NCI-H187 (cell line): ENCODE measurements around the gene TMEM222.

ENCODE experiments used
- DNase-seq, 2 experiments: peaks; one replicate each; lab custom pipeline; 2025; lab: John Stamatoyannopoulos, UW

Gene TMEM222

GRCh38 chr1:27342391-27342777 is 20.4 kb downstream of the TMEM222 start:
- peak in 1 of 2 experiments; percentile 11 for DNase-seq

- DNase-seq = peak; percentile 44 to 51
These were observed 21.0 kb downstream of the TMEM222 start for GRCh38 chr1:27342778-27343638.

GRCh38 chr1:27343639-27344025 is 21.7 kb downstream of the TMEM222 start:
- DNase-seq = no peak

GRCh38 chr1:27345272-27345671 is 23.3 kb downstream of the TMEM222 start:
- no peak for DNase-seq

- DNase-seq = no peak
These were observed 24.4 kb downstream of the TMEM222 start for GRCh38 chr1:27346357-27346756.

GRCh38 chr1:27346991-27347624 is 25.1 kb downstream of the TMEM222 start:
- DNase-seq = no peak

GRCh38 chr1:27348861-27349783 is 27.2 kb downstream of the TMEM222 start:
- peak; percentile 57 to 82 for DNase-seq

DNA sequence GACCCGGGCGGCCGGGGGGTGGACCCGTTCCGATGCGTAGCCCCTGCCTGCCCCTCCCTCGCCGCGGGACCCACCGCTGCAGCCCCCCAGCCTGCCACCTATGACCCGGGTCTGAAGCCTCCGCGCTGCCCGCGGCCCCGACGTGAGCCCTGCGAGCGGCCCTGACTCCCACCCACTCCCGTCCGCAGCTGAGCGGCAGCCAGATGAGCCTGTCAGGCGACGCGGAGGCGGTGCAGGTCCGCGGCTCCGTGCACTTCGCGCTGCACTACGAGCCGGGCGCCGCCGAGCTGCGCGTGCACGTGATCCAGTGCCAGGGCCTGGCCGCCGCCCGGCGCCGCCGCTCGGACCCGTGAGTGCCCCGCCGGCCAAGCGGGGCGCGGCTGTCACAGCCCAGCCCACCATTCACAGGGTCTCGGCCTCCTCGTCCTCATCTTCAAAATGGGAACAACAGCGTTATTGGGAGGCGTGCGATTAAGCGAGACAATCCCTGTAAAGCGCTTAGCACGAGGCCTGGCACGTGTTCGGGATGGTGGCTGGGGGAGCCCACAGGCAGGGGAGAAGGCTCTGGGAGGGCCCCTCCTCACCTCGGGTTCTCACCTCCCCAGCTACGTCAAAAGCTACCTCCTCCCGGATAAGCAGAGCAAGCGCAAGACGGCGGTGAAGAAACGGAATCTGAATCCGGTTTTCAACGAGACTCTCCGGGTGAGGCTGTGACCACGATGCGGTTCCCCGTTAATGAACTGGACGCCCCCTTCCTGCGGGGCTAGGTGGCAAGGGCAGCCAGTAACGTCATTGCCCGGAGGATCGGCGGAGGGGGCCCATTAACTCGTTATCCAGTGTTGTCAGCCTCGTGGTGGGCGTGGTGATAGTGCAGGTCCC is 28.1 kb downstream of the TMEM222 start:
- DNase-seq = peak; percentile 57 to 68

GRCh38 chr1:27350663-27351540 is 28.9 kb downstream of the TMEM222 start:
- no peak for DNase-seq

GRCh38 chr1:27351541-27352107 is 29.7 kb downstream of the TMEM222 start:
- no peak for DNase-seq

DNA sequence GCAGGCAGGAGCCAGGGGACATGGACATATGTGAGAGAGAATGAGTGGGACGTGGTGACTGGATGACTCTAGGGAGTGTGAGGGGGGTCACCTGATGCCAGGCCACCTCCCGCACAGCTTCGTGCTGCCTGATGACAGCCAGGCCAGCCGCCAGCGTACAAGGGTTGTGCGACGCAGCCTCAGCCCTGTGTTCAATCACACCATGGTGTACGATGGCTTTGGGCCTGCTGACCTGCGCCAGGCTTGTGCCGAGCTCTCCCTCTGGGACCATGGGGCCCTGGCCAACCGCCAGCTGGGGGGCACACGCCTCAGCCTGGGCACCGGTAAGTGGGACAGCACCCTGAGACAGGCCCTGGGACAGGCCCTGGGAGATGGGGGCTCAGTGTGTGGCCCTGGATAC is 31.2 kb downstream of the TMEM222 start:
- DNase-seq = no peak

- no peak for DNase-seq
These were observed 31.7 kb downstream of the TMEM222 start for GRCh38 chr1:27353629-27354028.

GRCh38 chr1:27355683-27356082 is 33.7 kb downstream of the TMEM222 start:
- DNase-seq = no peak

- DNase-seq = no peak
These were observed 34.3 kb downstream of the TMEM222 start for GRCh38 chr1:27356277-27356618.

- DNase-seq = no peak
These were observed 34.8 kb downstream of the TMEM222 start for GRCh38 chr1:27356619-27357280.

DNA sequence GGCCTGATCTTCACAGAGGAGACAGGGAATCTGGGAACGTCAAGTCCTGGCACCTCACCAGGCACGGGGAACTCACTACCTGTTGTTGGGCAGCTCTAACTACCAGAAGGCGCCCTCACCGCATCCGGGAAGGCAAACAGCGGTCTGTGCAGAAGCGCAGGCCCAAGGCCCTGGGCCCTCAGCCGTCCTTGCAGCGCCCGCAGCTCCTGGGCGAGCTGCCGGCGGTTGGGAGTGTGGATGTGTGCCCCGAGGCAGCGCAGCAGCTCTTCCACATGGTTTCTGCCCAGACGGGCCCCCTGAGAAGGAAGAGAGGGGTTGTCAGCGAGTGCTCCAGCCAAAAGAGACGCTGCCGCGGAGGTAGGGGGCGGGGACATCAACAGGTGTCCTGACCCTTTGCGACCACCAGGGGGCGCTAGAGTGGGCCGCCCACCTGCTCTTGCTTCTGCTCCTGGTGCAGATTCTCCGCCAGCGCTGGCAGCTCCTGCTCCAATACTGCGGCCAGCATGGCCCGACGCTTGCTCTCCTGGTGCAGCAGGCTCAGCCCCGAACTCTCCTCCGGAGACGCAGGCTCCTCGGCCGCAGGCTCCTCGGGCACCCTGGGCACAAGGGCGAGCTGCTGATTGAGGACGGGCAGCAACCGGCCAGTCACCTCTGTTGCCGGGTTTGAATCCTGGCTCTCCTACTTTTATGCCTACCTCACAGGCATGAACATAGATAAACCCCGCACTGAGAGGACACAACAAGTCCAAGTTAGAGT is 35.5 kb downstream of the TMEM222 start:
- peak; percentile 23 to 42 for DNase-seq

- DNase-seq = no peak
These were observed 36.3 kb downstream of the TMEM222 start for GRCh38 chr1:27358038-27358927.

GRCh38 chr1:27358928-27359313 is 37.0 kb downstream of the TMEM222 start:
- no peak for DNase-seq
